Measurements from ENCODE around the gene PGD.
A peak's percentile ranks its signal among the peaks of the same experiment; 100 is the strongest.
"Not testable (repeated sequence)": the region's sequence is repeated elsewhere in the genome, so short reads cannot be mapped to it uniquely, and the experiment has no call there.

Gene PGD

DNA sequence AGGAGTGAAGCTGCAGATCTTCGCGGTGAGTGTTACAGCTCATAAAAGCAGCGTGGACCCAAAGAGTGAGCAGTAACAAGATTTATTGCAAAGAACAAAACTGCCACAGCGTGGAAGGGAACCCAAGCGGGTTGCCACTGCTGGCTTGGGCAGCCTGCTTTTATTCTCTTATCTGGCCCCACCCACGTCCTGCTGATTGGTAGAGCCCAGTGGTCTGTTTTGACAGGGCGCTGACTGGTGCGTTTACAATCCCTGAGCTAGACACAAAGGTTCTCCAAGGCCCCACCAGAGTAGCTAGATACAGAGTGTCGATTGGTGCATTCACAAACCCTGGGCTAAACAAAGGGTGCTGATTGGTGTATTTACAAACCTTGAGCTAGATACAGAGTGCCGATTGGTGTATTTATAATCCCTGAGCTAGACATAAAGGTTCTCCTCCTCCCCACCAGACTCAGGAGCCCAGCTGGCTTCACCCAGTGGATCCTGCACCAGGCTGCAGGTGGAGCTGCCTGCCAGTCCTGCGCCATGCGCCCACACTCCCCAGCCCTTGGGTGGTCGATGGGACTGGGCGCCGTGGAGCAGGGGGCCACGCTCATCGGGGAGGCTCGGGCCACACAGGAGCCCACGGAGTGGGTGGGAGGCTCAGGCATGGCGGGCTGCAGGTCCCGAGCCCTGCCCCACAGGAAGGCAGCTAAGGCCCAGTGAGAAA is 27.1 kb downstream of the PGD start:
- H3K27me3 ChIP-seq (replicated peaks; ENCODE audit: control insufficient read depth, insufficient read depth, low read length); H3K4me3 ChIP-seq (ENCODE audit: low read length); H3K9me3 ChIP-seq (ENCODE audit: control insufficient read depth, low read length); H3K9ac ChIP-seq (ENCODE audit: low read length); DNase-seq (ENCODE audit: low read depth); H3K36me3 ChIP-seq (ENCODE audit: control insufficient read depth, insufficient read depth, low read length, severe bottlenecking): not testable (repeated sequence)
- peaks cover 17% of the 10 kb centered on the region for H3K4me1 ChIP-seq (ENCODE audit: control insufficient read depth, insufficient read depth, low read length)

DNA sequence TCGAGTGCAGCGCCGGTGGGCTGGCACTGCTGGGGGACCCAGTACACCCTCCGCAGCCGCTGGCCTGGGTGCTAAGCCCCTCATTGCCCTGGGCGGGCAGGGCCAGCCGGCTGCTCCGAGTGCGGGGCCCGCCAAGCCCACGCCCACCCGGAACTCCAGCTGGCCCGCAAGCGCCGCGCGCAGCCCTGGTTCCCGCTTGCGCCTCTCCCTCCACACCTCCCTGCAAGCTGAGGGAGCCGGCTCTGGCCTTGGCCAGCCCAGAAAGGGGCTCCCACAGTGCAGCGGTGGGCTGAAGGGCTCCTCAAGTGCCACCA is 27.6 kb downstream of the PGD start:
- not testable (repeated sequence) for DNase-seq (ENCODE audit: low read depth); H3K9ac ChIP-seq (ENCODE audit: low read length); H3K4me3 ChIP-seq (ENCODE audit: low read length); H3K36me3 ChIP-seq (ENCODE audit: control insufficient read depth, insufficient read depth, low read length, severe bottlenecking); H3K9me3 ChIP-seq (ENCODE audit: control insufficient read depth, low read length); H3K27me3 ChIP-seq (replicated peaks; ENCODE audit: control insufficient read depth, insufficient read depth, low read length)
- peaks cover 22% of the 10 kb centered on the region for H3K4me1 ChIP-seq (ENCODE audit: control insufficient read depth, insufficient read depth, low read length)

DNA sequence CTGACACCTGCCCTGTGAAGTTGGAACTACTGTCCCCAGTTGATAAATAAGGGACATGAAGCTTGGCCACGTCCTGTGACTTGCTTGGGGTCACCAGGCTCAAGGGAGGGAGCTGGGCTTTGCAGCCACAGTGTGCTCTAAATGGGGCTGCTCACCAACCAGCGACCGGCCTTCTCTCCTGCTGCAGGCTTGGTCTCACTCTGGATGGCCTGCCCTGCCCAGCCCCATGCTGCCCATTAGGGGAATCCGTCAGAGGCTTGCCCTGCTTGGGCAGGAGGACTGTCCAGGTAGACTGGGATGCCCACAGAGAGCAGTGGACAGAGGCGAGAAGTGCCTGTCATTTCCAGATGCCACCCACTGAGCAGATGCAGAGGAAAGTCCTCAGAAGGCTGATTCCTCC is 30.1 kb downstream of the PGD start:
- DNase-seq (ENCODE audit: low read depth) = no peak
- H3K9me3 ChIP-seq (ENCODE audit: control insufficient read depth, low read length) = no peaks in the 10 kb centered on the region
- peaks cover 17% of the 10 kb centered on the region for H3K4me1 ChIP-seq (ENCODE audit: control insufficient read depth, insufficient read depth, low read length)
- no peak overlapping the region for H3K9ac ChIP-seq (ENCODE audit: low read length)
- H3K36me3 ChIP-seq (ENCODE audit: control insufficient read depth, insufficient read depth, low read length, severe bottlenecking) = no peaks in the 10 kb centered on the region
- H3K4me3 ChIP-seq (ENCODE audit: low read length) = no peak overlapping the region
- H3K27me3 ChIP-seq (replicated peaks; ENCODE audit: control insufficient read depth, insufficient read depth, low read length) = no peaks in the 10 kb centered on the region

DNA sequence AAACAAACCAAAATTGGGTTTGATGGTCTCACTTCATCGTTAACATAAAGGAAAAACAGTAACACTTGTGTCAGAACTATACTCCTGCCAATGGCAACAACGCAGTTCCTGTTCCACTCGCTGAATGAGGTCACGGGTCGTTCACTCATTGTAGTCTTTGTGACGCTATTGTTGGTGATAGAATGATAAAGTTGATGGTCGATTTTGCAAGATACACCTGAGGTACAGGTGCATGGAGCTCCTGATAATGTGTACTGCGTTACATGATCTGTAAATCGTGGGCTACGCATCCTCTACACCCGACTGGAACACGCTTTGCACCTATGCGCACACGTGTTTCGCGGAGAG is 31.0 kb downstream of the PGD start:
- H3K36me3 ChIP-seq (ENCODE audit: control insufficient read depth, insufficient read depth, low read length, severe bottlenecking) = no peaks in the 10 kb centered on the region
- H3K4me3 ChIP-seq (ENCODE audit: low read length) = peak overlapping the region; percentile 99
- peak overlapping the region; percentile 96 for H3K9ac ChIP-seq (ENCODE audit: low read length)
- DNase-seq (ENCODE audit: low read depth) = no peak
- no peaks in the 10 kb centered on the region for H3K27me3 ChIP-seq (replicated peaks; ENCODE audit: control insufficient read depth, insufficient read depth, low read length)
- H3K4me1 ChIP-seq (ENCODE audit: control insufficient read depth, insufficient read depth, low read length) = peaks cover 10% of the 10 kb centered on the region
- no peaks in the 10 kb centered on the region for H3K9me3 ChIP-seq (ENCODE audit: control insufficient read depth, low read length)

DNA sequence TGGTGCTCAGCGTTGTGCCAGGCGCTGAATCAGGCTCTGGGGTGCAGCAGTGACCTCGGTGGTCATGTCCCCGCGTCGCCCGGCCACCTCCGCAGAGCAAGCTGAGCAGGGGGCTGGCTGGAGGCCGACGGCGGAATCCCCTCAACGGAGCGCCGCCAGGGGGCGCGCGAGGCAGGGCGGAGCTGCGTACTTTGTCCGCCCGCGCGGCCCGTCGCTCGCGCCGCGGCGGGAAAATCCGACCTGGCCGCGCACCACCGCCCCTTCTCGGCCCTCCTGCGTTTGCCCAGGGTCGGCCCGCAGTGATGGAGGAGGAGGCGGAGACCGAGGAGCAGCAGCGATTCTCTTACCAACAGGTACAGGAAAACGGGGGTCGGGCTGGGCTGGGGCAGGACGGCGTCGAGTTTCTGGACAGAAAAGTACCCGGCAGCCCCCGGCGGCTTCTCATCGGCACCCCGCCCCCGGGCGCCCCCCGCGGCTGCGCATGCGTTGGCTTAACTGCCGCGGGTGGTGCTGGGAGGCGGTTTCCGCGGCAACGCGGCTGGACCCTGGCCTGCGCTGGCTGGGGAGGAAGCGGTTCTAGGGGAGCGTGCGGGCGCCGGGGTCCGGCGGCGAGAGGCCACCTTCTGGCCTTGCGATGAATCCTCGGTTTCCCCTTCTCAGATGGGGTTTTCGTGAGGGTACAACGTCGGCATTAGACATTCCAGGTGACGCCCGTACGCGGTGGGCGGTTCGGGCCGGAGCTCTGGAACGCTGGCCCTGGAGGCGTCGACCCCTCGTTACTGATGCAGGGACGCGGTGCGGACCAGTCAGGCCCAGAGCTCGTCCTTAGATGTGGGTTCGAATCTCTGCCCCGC is 31.6 kb downstream of the PGD start, which contains the start of gene CENPS:
TSS of gene CENPS (plus strand) at position 218 of the 854 bp plus-strand sequence. CDS start at position 303, 85 bp downstream.
- H3K9me3 ChIP-seq (ENCODE audit: control insufficient read depth, low read length) = no peaks in the 10 kb centered on the region
- H3K36me3 ChIP-seq (ENCODE audit: control insufficient read depth, insufficient read depth, low read length, severe bottlenecking) = no peaks in the 10 kb centered on the region
- H3K27me3 ChIP-seq (replicated peaks; ENCODE audit: control insufficient read depth, insufficient read depth, low read length) = no peaks in the 10 kb centered on the region
- peaks cover 10% of the 10 kb centered on the region for H3K4me1 ChIP-seq (ENCODE audit: control insufficient read depth, insufficient read depth, low read length)
- peak; percentile 96 for DNase-seq (ENCODE audit: low read depth)
- H3K9ac ChIP-seq (ENCODE audit: low read length) = peak within 1 kb of the TSS; percentile 96
- peak within 1 kb of the TSS; percentile 99 for H3K4me3 ChIP-seq (ENCODE audit: low read length)

DNA sequence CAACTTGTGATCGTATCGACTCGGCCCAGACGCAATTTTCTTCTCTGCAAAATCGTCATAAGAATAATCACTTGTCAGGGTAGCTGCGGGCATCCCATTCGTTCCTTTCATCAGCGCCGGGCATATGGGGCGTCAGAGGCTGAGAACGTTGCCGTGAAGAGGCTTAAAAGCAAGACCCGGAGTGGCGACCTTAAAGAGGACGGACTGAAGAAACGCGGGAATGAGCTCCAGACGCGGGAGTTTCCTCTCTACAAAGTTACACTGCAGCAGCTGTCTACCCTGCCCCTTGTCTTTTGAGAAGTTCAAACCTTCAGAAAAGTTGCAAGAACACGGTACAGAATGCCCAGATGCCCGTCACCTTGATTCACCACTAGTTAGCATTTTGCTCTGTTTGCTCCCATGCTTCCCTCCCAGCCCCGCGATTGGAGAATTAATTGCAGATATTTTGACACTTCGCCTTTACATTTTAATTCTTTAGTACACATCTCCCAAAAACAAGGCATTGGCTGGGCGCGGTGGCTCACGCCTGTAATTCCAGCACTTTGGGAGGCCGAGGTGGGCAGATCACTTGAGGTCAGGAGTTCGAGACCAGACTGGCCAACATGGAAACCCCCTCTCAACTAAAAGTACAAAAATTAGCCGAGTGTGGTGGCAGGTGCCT is 32.3 kb downstream of the PGD start:
- Histone ChIP-seq H3K9ac (ENCODE audit: low read length) (peak overlapping the region; percentile 96), H3K4me3 (ENCODE audit: low read length) (peak overlapping the region; percentile 99), H3K9me3 (ENCODE audit: control insufficient read depth, low read length) (no peaks in the 10 kb centered on the region), H3K27me3 (replicated peaks; ENCODE audit: control insufficient read depth, insufficient read depth, low read length) (no peaks in the 10 kb centered on the region), H3K4me1 (ENCODE audit: control insufficient read depth, insufficient read depth, low read length) (peaks cover 10% of the 10 kb centered on the region), H3K36me3 (ENCODE audit: control insufficient read depth, insufficient read depth, low read length, severe bottlenecking) (no peaks in the 10 kb centered on the region)
- peak; percentile 60 for DNase-seq (ENCODE audit: low read depth)

DNA sequence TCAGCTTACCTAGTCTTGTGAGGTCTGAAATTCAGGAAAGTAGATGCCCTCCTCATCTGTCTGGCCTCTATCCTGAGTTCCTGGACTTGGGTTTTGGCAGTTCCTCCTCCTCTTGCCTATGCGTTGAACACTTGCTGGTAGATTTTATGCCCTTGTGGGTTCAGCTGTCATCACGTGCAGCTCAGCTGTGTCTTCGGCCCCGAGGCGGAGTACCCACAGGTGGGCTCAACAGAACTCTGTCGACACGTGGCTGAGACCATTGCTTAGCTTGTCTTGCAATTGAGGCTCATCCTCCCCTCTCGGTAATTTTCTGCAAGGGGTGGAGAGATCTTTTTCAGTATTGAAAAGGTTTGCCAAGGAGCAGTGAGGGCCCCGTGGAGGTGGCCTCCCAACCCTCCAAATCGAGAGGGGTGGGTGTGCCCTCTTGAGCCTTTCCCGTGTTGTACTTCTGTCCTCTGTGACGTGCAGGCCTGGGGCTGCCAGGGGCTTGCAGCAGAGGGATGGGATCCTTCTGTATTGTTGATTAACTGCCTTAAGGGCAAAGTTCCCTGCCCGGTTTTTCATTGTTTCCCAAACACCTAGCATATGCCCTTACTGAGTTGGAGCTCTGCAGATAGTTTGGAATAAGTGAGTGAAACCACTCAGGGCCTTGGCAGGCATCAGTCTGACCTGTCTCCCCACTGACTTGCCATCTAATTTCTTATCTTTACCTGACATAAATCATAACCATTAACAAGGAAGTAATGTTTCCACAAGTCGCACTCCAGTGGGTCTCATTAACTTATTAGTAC is 34.2 kb downstream of the PGD start:
- peaks cover 10% of the 10 kb centered on the region for H3K4me1 ChIP-seq (ENCODE audit: control insufficient read depth, insufficient read depth, low read length)
- H3K9ac ChIP-seq (ENCODE audit: low read length) = no peak overlapping the region
- H3K9me3 ChIP-seq (ENCODE audit: control insufficient read depth, low read length) = no peaks in the 10 kb centered on the region
- no peak for DNase-seq (ENCODE audit: low read depth)
- H3K36me3 ChIP-seq (ENCODE audit: control insufficient read depth, insufficient read depth, low read length, severe bottlenecking) = no peaks in the 10 kb centered on the region
- no peak overlapping the region for H3K4me3 ChIP-seq (ENCODE audit: low read length)
- no peaks in the 10 kb centered on the region for H3K27me3 ChIP-seq (replicated peaks; ENCODE audit: control insufficient read depth, insufficient read depth, low read length)

DNA sequence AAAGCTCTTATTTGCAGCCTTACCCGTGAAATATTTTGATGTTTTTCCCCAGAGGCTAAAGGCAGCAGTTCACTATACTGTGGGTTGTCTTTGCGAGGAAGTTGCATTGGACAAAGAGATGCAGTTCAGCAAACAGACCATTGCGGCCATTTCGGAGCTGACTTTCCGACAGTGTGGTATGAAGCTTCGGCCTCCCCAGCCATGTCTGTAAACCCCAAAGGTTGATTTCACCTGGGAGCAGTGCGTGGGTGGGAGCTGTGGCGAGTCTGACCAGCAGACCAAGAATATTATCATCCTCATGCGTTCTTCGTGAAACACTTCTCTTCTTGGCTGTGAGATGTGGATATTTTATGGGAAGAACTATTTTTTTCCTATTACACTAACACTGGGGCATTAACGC is 34.9 kb downstream of the PGD start:
- Histone ChIP-seq H3K4me3 (ENCODE audit: low read length) (no peak overlapping the region), H3K4me1 (ENCODE audit: control insufficient read depth, insufficient read depth, low read length) (peaks cover 10% of the 10 kb centered on the region), H3K9ac (ENCODE audit: low read length) (no peak overlapping the region), H3K36me3 (ENCODE audit: control insufficient read depth, insufficient read depth, low read length, severe bottlenecking) (no peaks in the 10 kb centered on the region), H3K9me3 (ENCODE audit: control insufficient read depth, low read length) (no peaks in the 10 kb centered on the region), H3K27me3 (replicated peaks; ENCODE audit: control insufficient read depth, insufficient read depth, low read length) (no peaks in the 10 kb centered on the region)
- no peak for DNase-seq (ENCODE audit: low read depth)

DNA sequence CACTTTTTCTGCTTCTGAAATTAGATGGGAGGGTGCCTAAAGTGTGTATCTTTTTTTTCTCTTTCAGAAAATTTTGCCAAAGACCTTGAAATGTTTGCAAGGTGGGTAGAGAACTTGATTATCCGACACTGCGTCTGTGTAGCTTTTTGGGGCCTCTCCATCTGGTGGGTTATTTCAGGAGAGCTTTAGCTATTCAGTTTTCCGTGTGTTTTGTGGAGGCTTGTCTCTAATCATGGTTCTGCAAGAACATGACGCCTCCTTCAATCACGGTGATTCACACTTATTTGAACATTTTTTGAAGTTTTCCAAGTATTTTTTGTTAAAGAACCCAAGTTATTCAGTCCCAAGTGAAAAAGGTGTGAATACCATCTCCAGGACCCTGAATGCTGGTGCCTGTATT is 35.7 kb downstream of the PGD start:
- no peaks in the 10 kb centered on the region for H3K36me3 ChIP-seq (ENCODE audit: control insufficient read depth, insufficient read depth, low read length, severe bottlenecking)
- no peak for DNase-seq (ENCODE audit: low read depth)
- H3K27me3 ChIP-seq (replicated peaks; ENCODE audit: control insufficient read depth, insufficient read depth, low read length) = no peaks in the 10 kb centered on the region
- no peaks in the 10 kb centered on the region for H3K9me3 ChIP-seq (ENCODE audit: control insufficient read depth, low read length)
- H3K9ac ChIP-seq (ENCODE audit: low read length) = no peak overlapping the region
- peaks cover 10% of the 10 kb centered on the region for H3K4me1 ChIP-seq (ENCODE audit: control insufficient read depth, insufficient read depth, low read length)
- no peak overlapping the region for H3K4me3 ChIP-seq (ENCODE audit: low read length)

DNA sequence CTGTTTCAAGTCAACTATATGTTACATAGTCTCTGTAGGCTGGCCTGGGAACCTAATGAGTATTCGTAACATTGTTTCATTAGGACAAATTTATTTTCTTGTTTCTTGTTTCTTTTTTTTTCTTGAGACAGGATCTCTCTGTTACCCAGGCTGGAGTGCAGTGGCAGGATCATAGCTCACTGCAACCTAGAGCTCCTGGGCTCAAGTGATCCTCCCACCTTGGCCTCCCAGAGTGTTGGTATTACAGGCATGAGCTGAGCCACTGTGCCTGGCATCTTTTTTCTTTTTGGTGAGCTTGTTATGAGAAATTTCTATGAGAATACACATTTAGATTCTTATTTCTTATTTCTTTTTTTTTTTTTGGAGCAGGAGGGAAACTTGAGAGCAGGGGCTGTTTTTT is 38.2 kb downstream of the PGD start:
- H3K27me3 ChIP-seq (replicated peaks; ENCODE audit: control insufficient read depth, insufficient read depth, low read length) = no peaks in the 10 kb centered on the region

DNA sequence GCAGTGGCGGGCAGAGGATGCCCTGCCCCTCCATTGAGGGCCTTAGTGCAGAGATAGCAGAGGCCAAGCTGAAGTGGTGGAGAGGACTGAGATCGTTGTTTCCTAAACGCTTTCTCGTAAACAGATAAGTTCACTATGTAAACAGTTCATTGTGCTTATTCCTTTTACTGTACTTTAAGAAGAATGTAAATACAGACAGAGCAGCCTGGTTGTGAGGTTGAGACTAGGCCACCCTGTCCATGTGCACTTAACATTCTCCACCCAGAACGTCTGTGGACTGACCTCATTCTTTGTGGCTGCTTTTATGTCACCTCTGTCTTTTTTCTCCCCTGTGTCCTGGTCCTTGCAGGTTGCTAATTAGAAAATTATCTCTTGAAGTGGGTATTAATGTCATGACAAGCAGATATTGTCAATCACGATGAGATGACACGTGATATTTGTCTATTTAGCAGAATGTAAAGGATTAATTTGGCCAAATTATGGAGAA is 39.9 kb downstream of the PGD start:
- H3K9me3 ChIP-seq (ENCODE audit: control insufficient read depth, low read length) = no peaks in the 10 kb centered on the region
- no peaks in the 10 kb centered on the region for H3K36me3 ChIP-seq (ENCODE audit: control insufficient read depth, insufficient read depth, low read length, severe bottlenecking)
- H3K4me3 ChIP-seq (ENCODE audit: low read length) = no peak overlapping the region
- no peaks in the 10 kb centered on the region for H3K27me3 ChIP-seq (replicated peaks; ENCODE audit: control insufficient read depth, insufficient read depth, low read length)
- no peak overlapping the region for H3K9ac ChIP-seq (ENCODE audit: low read length)
- H3K4me1 ChIP-seq (ENCODE audit: control insufficient read depth, insufficient read depth, low read length) = no peaks in the 10 kb centered on the region
- DNase-seq (ENCODE audit: low read depth) = no peak

More for the DNA sequence above, 38.2 kb downstream of the PGD start:
- Histone ChIP-seq H3K9ac (ENCODE audit: low read length) (no peak overlapping the region), H3K9me3 (ENCODE audit: control insufficient read depth, low read length) (no peaks in the 10 kb centered on the region), H3K4me1 (ENCODE audit: control insufficient read depth, insufficient read depth, low read length) (no peaks in the 10 kb centered on the region), H3K4me3 (ENCODE audit: low read length) (no peak overlapping the region), H3K36me3 (ENCODE audit: control insufficient read depth, insufficient read depth, low read length, severe bottlenecking) (no peaks in the 10 kb centered on the region)
- no peak for DNase-seq (ENCODE audit: low read depth)
